LNCAP (cell line): Measurements from ENCODE around the gene PSENEN.

ENCODE experiments used
- TF ChIP-seq, protein P1 (sequence below): fragments of 450-650 bp; IDR thresholded peaks from 2 replicates; pipeline ENCODE4 v1.5.1; 2017; ENCODE audit warnings: mild to moderate bottlenecking

The PSENEN gene

GRCh38 chr19:35710784-35711723, 34.4 kb upstream of the PSENEN start:
- TF ChIP-seq, protein P1, sequence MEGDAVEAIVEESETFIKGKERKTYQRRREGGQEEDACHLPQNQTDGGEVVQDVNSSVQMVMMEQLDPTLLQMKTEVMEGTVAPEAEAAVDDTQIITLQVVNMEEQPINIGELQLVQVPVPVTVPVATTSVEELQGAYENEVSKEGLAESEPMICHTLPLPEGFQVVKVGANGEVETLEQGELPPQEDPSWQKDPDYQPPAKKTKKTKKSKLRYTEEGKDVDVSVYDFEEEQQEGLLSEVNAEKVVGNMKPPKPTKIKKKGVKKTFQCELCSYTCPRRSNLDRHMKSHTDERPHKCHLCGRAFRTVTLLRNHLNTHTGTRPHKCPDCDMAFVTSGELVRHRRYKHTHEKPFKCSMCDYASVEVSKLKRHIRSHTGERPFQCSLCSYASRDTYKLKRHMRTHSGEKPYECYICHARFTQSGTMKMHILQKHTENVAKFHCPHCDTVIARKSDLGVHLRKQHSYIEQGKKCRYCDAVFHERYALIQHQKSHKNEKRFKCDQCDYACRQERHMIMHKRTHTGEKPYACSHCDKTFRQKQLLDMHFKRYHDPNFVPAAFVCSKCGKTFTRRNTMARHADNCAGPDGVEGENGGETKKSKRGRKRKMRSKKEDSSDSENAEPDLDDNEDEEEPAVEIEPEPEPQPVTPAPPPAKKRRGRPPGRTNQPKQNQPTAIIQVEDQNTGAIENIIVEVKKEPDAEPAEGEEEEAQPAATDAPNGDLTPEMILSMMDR = no peak

DNA sequence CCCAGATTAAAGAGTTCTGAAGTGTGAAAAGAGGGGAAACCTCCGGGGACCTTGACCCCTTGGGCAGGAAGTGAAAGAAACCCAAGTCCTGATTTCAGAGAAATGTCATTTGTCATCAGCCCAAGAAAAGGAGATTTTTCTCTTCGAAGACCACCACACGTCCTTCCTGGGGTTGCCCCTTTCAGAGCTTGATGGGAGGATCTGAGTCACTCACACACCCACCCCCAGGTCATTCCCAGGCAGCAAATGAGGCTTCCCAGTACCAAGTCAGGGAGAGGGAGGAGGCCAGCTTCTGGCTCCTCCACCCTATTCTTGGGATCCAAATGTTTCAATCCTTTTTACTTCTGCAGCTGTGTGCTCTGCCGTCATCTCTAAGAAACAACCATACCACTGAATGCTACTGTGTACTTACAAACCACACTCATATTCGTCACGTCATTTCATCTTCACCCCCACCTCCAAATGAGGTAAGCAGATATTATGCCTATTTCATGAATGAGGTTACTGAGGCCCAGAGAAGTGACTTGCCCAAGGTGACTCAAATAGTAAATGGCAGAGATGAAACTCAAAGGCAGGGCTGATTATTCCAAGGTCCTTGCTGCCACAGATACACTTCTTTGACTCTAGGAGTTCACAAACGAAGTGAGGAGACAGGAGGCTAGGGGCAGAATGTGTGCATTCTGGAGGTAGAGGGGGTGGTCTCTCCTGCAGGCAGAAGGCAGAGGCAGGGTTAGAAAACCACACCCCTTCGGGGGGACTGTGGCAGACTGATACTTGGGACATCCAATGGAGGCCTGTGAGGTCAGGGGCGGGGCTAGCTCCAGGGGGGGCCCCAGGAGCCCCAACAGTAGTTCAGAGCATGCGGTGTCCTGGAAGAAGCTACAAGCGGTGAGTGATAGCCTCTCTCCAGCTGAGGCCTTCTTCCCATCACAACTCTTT, 32.6 kb upstream of the PSENEN start:
- TF ChIP-seq, protein P1 = no peak

GRCh38 chr19:35713506-35713850, 32.0 kb upstream of the PSENEN start:
- TF ChIP-seq, protein P1 = no peak

DNA sequence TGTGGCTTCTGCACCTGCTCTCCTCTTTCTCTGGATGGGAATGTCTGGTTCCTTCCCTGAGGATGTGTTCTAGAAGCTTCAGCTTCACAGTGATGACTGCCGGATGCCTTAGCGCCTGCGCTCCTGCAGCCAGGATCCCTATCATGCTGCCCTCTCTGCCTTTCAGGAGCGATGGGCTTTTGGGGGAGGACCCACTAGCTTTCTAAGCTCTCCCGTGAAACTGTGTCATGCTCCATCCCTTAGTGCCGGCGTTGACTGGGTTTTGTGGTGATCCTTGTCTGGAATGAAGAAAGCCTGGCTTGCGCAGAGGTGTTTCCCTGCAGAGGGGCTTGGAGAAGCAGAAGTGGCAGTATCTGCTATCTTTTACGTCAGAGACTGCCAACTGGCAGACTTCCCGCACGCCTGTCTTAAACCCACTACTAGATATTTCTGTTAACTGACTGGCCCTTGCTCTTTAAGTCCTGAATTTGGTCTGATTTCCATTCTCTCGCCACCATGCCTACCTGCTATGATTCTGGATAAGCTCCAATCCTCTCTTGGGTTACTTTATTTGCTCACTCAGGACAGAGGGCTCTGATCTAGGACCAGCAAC, 31.5 kb upstream of the PSENEN start:
- TF ChIP-seq, protein P1 = no peak

DNA sequence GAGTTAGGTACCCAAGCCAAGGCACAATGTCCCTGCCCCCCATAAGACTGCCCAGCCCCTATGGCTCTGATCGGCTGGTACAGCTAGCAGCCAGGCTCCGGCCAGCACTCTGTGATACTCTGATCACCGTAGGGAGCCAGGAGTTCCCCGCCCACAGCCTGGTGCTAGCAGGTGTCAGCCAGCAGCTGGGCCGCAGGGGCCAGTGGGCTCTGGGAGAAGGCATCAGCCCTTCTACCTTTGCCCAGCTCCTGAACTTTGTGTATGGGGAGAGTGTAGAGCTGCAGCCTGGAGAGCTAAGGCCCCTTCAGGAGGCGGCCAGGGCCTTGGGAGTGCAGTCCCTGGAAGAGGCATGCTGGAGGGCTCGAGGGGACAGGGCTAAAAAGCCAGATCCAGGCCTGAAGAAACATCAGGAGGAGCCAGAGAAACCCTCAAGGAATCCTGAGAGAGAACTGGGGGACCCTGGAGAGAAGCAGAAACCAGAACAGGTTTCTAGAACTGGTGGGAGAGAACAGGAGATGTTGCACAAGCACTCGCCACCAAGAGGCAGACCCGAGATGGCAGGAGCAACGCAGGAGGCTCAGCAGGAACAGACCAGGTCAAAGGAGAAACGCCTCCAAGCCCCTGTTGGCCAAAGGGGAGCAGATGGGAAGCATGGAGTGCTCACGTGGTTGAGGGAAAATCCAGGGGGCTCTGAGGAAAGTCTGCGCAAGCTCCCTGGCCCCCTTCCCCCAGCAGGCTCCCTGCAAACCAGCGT, 30.7 kb upstream of the PSENEN start:
- TF ChIP-seq, protein P1 = no peak

GRCh38 chr19:35715355-35715809, 30.1 kb upstream of the PSENEN start:
- TF ChIP-seq, protein P1 = no peak
